GM23248 (cell line): Measurements from ENCODE around the gene ARHGEF4.

Experiments
- EZH2 ChIP-seq: fragments of 200-600 bp; sonication (generic); IDR thresholded peaks from 2 replicates; pipeline ENCODE4 v1.6.1; 2018; ENCODE audit warnings: antibody characterized with exemption, mild to moderate bottlenecking; ENCODE audit not compliant: insufficient read depth, poor library complexity, severe bottlenecking
- EZH2phosphoT487 ChIP-seq: fragments of 200-600 bp; sonication (generic); IDR thresholded peaks from 2 replicates; pipeline ENCODE4 v1.6.1; 2018; ENCODE audit warnings: antibody characterized with exemption, moderate library complexity, mild to moderate bottlenecking, low read depth; ENCODE audit not compliant: insufficient read depth

GRCh38 chr2:131055169-131056065, 218.7 kb downstream of the ARHGEF4 start:
- no peak for TF ChIP-seq EZH2
- no peak for TF ChIP-seq EZH2phosphoT487
